ENCODE data around the gene PROC. TPM values are rescaled to one million over a fixed set of nuclear protein-coding genes. Genes with fewer than 3 reads are reported as not detected.
"Not testable (repeated sequence)": the region's sequence is repeated elsewhere in the genome, so short reads cannot be mapped to it uniquely, and the experiment has no call there.

Gene PROC
- total RNA-seq, 1 experiment from 2014 or later, result 1.1 TPM

- CTCF ChIA-PET, result no interaction called here
- H3K27me3 ChIP-seq (ENCODE audit: control insufficient read depth, insufficient read depth, low read length), result no peaks in the 10 kb centered on the region
- no peak overlapping the region for H3K4me3 ChIP-seq (ENCODE audit: low read depth in 2 of 2, low read length in 2 of 2)
- BruUV-seq (replicated peaks), result no TSS peak
- ATAC-seq (no peak), DNase-seq (ENCODE audit: low read depth, low spot score) (no peak)
- H3K9me3 ChIP-seq (ENCODE audit: control insufficient read depth, insufficient read depth, low read depth, low read length), result no peaks in the 10 kb centered on the region
- TF ChIP-seq REST (IDR thresholded peaks at IDR 0.05; ENCODE audit: insufficient read depth in 1 of 2, low read depth in 2 of 2, low read length in 1 of 2) (no peak), TCF7L2 (IDR thresholded peaks at IDR 0.05; ENCODE audit: low read depth, low read length) (no peak)
- POLR2A ChIA-PET, result interaction anchor here (0.5 to 0.6 kb wide), 2 partner anchors 141 to 300 kb away, joined by 3 to 4 read pairs; no protein-coding TSS in a partner anchor
- H3K36me3 ChIP-seq (ENCODE audit: control insufficient read depth, insufficient read depth, low read length), result no peaks in the 10 kb centered on the region
- in situ Hi-C loops (cut with HindIII; ENCODE audit: low pct_unique_long_range_greater_than_20kb, low sequenced_read_pairs), result no loop called here
- H3K4me1 ChIP-seq (ENCODE audit: control insufficient read depth, insufficient read depth, low read length), result no peaks in the 10 kb centered on the region
- intact Hi-C loops (cut with micrococcal nuclease; ENCODE audit: unreplicated experiment), result no loop called here
- H3K27ac ChIP-seq (ENCODE audit: low read length), result no peak overlapping the region
Measured at GRCh38 chr2:127449898-127450297, 31.7 kb downstream of the PROC start.

- BruUV-seq (replicated peaks), result no TSS peak
Measured at GRCh38 chr2:127451981-127452380, 33.8 kb downstream of the PROC start.

GRCh38 chr2:127452423-127452822 lies 34.2 kb downstream of the PROC start:
- ATAC-seq; POLR2A ChIA-PET; H3K27ac ChIP-seq (ENCODE audit: low read length); intact Hi-C loops (cut with micrococcal nuclease; ENCODE audit: unreplicated experiment); H3K36me3 ChIP-seq (ENCODE audit: control insufficient read depth, insufficient read depth, low read length); H3K27me3 ChIP-seq (ENCODE audit: control insufficient read depth, insufficient read depth, low read length); DNase-seq (ENCODE audit: low read depth, low spot score); CTCF ChIA-PET; H3K4me1 ChIP-seq (ENCODE audit: control insufficient read depth, insufficient read depth, low read length); BruUV-seq (replicated peaks); H3K4me3 ChIP-seq (ENCODE audit: low read depth in 2 of 2, low read length in 2 of 2); H3K9me3 ChIP-seq (ENCODE audit: control insufficient read depth, insufficient read depth, low read depth, low read length); in situ Hi-C loops (cut with HindIII; ENCODE audit: low pct_unique_long_range_greater_than_20kb, low sequenced_read_pairs): not testable (repeated sequence)

More at GRCh38 chr2:127451981-127452380, 33.8 kb downstream of the PROC start:
- H3K27ac ChIP-seq (ENCODE audit: low read length), result no peak overlapping the region
- TF ChIP-seq REST (IDR thresholded peaks at IDR 0.05; ENCODE audit: insufficient read depth in 1 of 2, low read depth in 2 of 2, low read length in 1 of 2), result no peak
- TF ChIP-seq POLR2AphosphoS5 (IDR thresholded peaks at IDR 0.05; ENCODE audit: low read depth, low read length), result no peak
- no peak for TF ChIP-seq TCF7L2 (IDR thresholded peaks at IDR 0.05; ENCODE audit: low read depth, low read length)
- no peaks in the 10 kb centered on the region for H3K27me3 ChIP-seq (ENCODE audit: control insufficient read depth, insufficient read depth, low read length)
- intact Hi-C loops (cut with micrococcal nuclease; ENCODE audit: unreplicated experiment), result no loop called here
- no peaks in the 10 kb centered on the region for H3K4me1 ChIP-seq (ENCODE audit: control insufficient read depth, insufficient read depth, low read length)
- in situ Hi-C loops (cut with HindIII; ENCODE audit: low pct_unique_long_range_greater_than_20kb, low sequenced_read_pairs), result no loop called here
- ATAC-seq (no peak), DNase-seq (ENCODE audit: low read depth, low spot score) (no peak)
- no peaks in the 10 kb centered on the region for H3K9me3 ChIP-seq (ENCODE audit: control insufficient read depth, insufficient read depth, low read depth, low read length)
- ChIA-PET POLR2A (no interaction called here), CTCF (no interaction called here)
- H3K4me3 ChIP-seq (ENCODE audit: low read depth in 2 of 2, low read length in 2 of 2), result no peak overlapping the region
- no peaks in the 10 kb centered on the region for H3K36me3 ChIP-seq (ENCODE audit: control insufficient read depth, insufficient read depth, low read length)

Measured in Panc1 (cell line).